ENCODE results near the gene HTRA1.

Gene HTRA1

DNA sequence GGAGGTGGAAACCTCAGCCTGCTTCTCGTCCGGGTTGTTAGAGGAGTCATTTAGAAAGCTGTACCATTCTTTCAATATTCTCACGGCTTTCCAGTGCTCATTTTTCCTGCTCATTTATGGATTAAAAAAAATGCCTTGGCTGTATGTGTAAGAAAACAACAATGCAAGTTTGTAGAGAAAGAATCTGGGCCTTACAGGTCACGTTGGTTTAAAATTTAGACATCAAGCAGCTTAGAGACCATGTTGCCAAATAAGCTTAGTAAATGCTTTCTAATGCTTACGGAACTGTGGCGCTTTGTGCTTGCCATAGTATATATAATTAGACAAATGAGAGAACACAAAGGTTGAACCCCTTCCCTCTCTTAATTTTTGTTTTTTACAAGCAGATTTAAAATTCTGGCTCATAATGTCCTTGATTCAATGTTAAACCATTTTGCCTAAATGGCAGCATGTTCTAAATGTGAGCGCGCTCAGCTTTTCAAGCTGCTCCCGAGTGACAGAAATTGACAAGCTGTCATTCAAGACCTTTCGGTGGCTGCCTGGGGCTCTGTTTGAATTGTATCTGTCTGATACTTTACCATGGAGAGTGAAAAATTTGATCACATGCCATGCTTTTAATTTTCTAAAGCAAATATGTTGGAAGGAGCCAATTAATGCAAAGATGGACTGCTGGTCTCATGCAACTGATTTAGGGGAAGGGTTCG is 5.8 kb upstream of the HTRA1 start:
- DNase-seq (ENCODE audit: low spot score): no peak

DNA sequence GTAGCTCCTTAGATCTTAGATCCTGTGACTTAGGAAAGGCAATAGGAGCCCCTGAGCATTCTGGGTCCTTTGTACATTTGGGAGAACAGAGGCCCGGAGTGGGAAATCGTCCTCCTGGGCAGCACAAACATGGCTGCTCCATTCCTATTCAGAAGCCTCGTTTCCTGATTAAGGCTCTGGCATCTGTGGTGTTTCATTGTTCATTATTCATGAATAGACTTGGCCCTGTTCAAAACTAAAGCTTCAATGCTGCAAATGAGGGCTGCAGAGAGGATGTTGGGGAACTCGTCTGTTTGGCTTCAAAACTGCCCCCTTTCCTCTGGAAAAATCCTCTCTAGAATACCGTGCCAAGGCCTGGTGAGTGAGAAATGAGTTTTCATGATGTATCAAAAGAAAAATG is 3.4 kb upstream of the HTRA1 start:
- no peak for DNase-seq (ENCODE audit: low spot score)

DNA sequence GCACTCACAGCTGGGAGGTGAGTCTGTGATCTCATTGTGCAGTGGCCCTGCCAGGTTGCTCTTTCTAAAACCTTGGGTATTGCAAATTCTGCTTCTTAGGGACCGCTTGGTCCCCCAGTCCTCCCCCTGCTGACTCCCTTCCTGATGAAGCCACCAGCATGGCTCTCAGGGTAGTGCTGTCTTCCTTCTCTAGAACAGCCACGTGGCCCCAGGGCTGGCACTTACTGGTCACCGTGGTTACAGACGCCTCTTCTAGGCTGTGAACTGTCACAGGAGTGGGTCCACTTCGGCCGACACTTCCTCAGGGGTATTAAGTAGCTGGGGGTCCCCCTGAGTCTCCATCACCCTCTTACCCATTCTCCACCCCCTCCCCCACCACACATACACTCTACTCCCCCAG is 2.7 kb upstream of the HTRA1 start:
- no peak for DNase-seq (ENCODE audit: low spot score)

DNA sequence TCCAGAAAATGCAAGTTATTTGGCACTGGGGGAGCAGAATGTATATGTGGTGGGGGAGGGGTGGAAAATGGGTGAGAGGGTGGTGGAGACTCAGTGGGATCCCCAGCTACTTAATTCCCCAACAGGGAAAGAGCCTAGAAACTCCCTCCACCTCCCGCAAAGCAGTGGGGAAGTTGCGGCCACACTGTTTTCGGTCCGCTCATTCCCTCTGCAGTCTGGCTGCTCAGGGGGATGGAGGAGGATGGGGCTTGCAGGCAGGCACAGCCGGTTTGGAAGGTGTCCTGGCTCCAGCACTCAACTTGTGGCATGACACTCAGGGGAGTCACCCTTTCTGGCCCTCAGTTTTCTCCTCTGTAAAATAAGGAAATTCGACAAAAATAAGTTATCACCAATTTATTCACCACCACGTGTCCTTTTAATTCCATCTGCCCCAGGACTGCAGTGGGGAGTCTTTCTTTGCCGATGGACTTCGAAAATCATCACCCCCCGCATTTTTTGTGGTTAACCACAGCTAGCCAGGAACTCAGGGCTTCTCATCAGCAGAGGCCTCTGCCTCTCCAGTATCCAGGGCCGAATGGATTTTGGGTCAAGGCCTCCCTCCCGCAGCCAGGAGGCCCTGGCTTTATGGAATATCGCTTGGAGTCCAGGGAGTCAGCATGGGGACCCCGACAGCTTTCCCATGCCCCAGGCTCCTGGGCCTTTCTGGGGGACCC is 1.6 kb upstream of the HTRA1 start:
- DNase-seq (ENCODE audit: low spot score): no peak

DNA sequence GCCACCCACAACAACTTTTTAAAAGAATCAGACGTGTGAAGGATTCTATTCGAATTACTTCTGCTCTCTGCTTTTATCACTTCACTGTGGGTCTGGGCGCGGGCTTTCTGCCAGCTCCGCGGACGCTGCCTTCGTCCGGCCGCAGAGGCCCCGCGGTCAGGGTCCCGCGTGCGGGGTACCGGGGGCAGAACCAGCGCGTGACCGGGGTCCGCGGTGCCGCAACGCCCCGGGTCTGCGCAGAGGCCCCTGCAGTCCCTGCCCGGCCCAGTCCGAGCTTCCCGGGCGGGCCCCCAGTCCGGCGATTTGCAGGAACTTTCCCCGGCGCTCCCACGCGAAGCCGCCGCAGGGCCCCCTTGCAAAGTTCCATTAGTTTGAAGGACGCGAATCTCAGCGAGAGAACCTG is 461 bp upstream of the HTRA1 start:
- no peak for DNase-seq (ENCODE audit: low spot score)

DNA sequence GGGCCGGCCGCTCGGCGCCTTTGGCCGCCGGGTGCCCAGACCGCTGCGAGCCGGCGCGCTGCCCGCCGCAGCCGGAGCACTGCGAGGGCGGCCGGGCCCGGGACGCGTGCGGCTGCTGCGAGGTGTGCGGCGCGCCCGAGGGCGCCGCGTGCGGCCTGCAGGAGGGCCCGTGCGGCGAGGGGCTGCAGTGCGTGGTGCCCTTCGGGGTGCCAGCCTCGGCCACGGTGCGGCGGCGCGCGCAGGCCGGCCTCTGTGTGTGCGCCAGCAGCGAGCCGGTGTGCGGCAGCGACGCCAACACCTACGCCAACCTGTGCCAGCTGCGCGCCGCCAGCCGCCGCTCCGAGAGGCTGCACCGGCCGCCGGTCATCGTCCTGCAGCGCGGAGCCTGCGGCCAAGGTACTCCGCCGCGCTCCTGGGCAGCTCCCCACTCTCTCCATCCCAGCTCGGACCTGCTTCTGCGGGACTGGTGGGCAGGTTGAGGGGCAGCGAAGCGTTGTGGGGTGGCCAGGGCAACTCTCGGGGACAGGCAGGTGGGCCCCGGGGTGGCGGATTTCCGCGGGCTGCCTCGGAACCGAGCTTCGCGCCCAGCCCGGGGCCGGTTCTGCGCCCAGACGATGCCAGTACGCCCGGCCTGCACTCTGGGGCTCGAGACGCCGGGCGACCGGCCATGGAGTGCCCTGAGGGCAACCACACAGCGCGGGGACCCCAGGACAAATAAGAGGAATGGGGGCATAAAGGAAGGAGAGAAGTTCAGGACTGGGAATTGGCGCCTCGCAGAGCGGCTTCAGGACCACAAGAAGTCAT is 578 bp downstream of the HTRA1 start:
- DNase-seq (ENCODE audit: low spot score): no peak

DNA sequence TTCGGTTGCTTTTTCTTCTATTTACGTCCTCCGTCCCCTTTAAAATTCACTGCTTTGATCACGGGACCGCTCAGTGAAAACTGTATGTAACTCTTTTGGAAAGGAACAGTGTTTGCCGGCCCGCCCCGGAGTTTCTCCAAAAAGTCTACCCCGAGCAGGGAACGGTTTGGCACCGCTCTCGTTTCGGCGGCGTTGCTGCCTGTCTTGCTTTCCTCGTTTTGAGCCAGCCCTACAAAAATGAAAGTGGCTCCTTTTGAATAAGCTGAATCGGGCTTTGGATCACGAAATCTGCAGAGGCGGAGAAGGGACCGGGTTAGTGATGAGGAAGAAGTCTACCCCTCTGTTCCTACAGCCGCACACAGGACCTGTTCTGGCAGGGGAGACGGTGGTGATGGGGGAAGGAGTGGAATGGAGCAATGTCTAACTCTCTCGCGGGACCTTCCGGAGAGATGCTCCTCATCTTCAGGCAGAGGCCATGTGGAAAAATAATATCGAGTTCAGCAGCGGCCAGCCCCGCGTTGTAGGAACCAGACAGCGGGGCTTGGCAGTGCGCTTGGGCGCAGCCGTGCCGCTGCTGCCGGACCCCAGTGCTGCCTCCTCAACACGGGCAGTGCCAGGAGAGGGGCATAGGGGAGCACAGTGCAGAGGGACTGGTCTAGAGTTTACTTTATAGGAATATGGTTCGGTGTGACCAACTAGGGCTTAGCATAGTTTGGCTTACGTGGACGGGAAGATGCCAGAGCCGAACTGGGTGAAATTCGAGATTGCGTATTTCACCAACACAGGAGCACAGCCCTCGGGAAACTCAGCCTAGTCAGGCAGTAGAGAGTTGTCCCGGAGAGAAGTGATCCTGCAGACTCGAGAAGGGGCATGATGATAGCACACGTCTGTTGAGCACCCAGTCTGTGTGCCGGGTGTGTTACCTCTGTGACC is 1.4 kb downstream of the HTRA1 start:
- no peak for DNase-seq (ENCODE audit: low spot score)

DNA sequence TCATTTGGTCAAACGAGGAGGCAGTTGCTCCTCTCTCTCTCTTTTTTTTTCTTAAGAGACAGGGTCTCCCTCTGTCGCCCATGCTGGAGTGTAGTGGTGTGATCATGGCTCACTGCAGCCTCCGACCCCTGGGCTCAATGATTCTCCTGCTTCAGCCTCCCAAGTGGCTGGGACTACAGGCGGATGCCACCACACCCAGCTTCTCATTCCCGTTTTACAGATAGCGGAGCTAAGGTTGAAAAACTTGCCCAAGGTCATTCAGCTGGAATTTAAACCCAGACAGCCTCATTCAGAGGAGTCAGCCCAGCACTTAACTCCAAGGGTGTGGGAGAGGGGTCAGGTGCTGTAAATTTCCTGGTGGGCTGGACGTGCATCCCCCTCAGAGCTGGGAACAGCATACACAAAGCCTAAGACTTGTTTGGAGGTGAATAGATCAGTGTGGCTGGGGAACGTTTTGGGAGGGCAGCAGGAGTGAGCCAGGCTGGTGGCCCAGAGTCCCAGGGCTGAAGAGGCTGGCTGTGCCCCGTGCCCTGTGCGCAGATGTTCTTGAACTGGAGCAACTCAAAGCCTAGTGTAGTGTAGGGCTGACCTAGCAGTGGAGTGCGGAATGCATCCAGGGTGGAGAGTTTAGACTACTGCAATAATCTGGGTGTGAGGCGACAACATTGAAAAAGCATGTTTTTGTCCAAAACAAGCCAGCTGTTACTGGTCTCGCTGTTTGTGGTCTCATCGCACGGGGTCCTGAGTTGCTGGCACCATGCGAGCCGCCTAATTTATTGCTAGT is 2.3 kb downstream of the HTRA1 start:
- DNase-seq (ENCODE audit: low spot score): no peak

DNA sequence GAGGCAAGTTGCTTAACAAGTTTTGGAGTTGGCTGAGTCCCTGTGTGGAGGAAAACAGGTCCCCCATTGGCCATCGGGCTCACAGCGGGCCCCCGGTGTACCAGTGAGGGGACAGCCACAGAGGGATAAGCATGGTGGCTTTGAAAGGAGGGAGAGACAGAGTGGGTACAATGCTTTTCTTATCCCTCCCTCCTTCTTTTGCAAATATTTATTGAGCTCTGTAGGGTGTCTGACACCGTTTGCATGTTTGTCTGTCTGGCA is 2.8 kb downstream of the HTRA1 start:
- no peak for DNase-seq (ENCODE audit: low spot score)

DNA sequence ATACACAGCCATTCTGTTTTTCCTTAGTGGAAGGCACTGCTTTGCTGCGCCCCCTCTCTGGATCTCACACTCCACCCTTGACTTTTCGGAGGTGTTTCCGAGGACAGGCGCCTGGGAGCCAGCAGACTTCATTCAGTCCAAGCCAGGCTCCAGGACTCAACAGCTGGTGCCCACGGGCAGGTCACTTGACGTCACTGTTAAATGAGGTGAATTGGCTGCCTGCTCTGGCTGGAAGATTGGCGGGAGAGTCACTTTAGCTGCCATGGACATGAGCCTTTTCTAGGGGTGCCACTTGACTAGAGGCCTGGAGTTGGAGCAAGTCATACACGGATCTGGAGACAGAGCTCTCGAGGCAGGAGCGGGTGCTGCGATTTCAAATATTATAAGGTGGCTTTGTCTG is 3.2 kb downstream of the HTRA1 start:
- DNase-seq (ENCODE audit: low spot score): no peak

DNA sequence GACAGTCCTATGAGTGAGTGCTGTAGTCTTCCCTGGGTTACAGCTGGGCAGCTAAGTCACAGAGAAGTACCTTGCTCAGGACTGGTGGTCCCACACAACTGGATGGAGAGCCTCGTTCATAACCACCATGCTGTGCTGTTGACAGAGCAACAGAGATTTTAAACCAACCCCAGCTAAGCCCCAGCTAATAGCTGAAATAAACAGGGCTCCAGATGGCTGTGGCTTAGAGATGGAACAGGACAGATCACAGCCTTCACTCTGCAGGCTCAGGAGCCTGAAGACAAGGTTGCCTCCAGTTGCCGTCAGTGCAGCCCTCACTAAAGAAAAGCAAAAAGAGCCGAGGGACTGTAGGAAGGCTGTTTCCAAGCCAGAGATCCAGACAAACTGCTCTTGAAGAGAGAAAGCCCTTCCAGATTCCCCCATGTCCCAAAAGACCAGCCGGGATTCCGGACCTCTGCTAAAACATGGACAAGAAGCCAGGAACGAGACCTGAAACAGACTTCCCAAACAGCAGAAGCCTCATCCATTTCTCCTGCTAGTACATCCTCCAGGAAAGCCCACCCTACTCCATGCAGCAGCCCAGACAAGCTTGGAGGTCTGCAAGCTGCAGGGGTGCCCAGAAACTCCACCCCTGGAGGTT is 4.2 kb downstream of the HTRA1 start:
- DNase-seq (ENCODE audit: low spot score): no peak

DNA sequence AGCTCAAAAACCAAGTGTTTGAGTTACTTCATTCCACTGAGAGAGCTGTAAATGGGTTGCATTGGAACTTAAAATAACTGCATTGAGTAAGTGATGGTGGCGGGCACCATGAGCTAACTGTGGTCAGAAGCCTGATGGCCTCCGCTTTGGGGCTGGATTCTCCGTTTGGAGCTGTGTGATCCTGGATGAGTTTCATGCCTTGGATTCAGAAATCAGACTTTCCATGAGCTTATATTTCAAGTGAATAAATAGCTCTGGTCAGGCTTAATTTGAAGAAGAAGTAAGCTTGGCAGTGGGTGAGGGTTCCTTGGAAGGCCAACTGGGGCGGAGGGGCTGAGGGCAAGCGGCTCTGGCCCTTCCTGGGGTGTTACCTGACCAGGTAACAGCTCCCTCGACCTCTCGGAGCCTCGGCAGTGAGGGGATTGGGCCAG is 5.6 kb downstream of the HTRA1 start:
- DNase-seq (ENCODE audit: low spot score): no peak

DNA sequence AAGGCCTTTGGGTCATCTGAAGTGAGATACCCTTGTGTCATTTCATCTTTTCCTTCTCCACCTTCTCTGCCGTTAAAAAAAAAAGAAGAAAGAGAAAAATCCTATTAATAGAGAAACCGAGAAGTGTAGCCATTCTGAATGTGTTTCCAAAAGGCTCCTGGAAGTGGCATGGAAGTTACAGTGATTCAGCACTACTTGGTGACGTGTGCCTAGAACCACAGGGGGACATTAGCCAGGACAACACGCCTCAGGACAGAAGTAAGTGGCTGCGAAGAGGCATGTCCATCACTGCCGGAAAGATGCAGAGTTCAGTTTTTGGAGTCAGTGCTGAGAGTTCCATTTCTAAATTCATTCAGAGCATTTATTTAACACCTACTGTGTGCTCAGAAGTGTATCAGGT is 6.3 kb downstream of the HTRA1 start:
- DNase-seq (ENCODE audit: low spot score): no peak

DNA sequence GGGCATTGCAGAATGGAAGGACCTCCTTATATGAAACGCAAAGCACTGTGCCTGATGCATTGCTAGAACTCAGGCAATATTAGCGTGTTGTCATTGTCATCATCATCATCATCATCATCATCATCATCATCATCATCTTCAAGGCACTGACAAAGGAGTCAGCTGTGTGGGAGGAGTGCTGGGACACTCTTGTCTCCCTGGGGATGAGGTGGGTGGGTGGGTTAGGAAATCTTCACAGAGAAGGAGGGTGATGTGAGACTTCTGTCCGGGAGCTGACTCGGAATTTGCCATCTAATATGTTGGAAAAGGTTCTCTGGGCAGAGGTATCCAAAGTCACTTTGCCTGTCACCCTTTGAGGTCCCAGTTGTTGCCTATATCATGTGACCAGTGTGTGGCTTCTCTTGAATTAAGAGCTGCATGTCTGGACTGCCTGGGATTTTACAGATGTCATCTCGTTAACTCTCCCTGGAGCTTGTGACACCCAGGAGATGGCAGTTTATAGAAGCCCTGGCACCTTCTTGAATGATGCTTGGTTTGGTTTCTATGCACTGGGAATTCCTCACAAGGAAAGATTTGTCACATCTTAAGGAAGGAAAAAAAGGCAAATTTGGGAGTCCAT is 7.1 kb downstream of the HTRA1 start:
- DNase-seq (ENCODE audit: low spot score): no peak

DNA sequence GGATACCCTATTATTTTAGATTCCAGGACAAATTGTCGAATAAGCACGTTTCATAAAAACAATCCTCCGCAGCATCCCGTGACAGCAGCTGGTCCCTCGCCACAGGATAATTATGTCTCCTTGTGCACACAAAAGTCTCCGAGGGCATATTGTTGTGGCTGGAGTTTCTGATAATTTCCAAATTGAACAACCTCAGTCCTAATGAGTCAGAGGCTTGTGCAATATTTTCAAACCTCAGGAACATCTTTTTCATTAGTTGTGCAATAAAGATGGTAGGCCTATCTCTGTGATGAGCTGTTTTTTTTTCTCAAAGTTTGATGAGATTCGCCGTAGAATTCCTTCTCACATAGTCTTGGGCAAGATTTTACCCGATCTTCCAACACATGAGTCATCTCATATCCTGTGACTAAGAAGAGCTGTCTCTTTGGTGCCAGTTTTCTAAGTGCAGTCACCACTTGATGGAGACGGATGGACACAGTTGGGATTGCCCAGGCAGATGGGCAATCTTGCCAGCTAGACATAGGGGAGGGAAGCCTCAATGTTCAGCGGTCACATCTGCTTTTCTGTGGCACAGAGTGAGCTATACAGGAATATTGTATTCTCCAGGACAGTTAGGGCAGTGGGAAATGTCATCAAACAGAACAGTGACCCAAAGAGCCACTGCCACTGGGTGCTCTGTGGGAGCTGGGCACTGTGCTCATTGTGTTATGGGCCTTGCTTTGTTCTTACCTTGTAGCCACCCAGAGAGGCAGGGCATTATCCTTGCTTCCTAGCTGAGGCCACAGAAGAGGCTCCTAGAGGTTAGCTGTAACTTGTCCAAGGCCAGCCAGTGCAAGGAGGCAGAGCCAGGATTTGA is 7.8 kb downstream of the HTRA1 start:
- no peak for DNase-seq (ENCODE audit: low spot score)

DNA sequence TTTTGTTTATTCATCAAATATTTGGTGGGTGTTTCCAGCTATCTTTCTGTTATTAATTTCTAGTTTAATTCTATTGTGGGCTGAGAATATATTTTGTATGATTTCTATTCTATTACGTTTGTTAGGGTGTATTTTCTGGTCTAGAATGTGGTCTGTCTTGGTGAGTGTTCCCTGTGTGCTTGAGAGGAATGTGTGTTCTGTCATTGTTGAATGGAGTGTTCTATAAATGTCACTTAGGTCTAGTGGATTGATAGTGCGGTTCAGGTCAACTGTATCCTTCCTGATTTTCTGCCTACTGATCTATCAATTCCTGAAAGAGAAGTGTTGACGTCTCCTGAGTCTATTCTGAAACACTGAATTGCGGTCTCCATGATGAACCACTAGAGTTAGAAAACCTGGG is 8.5 kb downstream of the HTRA1 start:
- DNase-seq (ENCODE audit: low spot score): no peak

DNA sequence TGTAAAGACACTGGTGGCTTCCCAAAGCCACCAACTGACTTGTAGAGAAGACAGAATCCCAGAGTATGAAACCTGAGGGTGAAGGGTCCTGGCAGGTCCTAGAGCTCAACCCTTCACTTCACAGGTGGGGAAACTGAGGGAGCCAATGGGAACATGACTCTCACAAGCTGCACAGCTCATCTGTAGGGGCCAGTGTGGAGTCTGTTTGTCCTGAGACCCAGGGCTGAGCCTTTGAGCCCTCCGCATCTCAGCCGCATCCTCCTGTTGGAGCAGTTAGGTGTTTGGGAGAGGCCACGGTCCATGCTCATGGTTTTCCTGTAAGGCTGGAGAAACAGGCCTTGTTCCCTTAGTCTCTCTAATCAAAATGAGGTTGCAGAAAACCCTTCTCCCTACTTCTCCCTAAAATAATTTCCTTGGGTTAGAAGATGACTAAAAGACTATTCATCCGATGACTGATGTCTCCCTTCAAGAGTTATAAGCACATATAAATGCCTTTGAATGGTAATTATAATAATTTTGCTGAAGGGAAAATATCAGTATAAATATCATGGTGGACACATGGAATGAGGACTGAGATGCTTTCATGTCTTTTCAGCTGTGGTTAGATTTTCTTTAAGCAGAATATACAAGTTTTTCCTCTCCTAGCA is 10.3 kb downstream of the HTRA1 start:
- DNase-seq (ENCODE audit: low spot score): no peak

DNA sequence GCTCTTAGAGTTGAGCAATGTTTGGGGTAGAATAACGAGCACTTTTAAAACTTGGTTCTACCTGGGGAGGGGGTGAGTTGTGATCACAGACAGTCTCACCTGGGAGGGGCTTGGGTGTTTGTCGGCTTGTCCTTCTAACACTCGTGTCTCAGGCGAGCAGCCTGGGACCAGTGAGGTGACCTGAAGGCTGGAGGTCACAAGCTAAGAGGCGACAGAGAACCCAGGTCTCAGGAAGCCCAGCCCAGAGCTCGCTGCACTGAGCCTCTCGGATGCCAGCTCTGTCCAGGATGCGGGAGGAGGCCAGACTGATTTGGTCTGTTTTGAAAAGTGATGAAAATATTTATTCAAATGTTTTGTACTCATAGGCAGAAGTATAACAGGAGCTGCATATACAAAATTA is 11.8 kb downstream of the HTRA1 start:
- DNase-seq (ENCODE audit: low spot score): no peak

All from germinal center (tissue), 1 donor.